CD4-positive, alpha-beta T cell (primary cell): ENCODE results near the gene HDAC4. TPM values are rescaled to one million over a fixed set of nuclear protein-coding genes. Genes with fewer than 3 reads are reported as not detected.

ENCODE experiments used
- ATAC-seq: fragments of 200-7000 bp; cut with Tn5 transposase; one replicate; pipeline ENCODE4 v1.10.0; 2022; ENCODE audit warnings: mild to moderate bottlenecking; ENCODE audit not compliant: poor library complexity
- CTCF ChIA-PET: fragments of 350-600 bp; sonication (Branson Sonifier 250); formaldehyde crosslinking; loops from one replicate; lab custom pipeline; 2021; ENCODE audit warnings: antibody characterized with exemption, inconsistent platforms; lab: Charles Lee
- POLR2A ChIA-PET: fragments of 350-600 bp; sonication (Branson Sonifier 250); formaldehyde crosslinking; loops from one replicate; lab custom pipeline; 2021; ENCODE audit warnings: antibody characterized with exemption, inconsistent platforms; lab: Charles Lee
- DNase-seq, 14 experiments: peaks; one replicate each; pipeline ENCODE4 v3.0.0-alpha.2; 2013 to 2020; ENCODE audit warnings: mixed read lengths in 2 of 14
- H3K27ac ChIP-seq, 2 donors: one replicate each; pipeline versions ENCODE4 v1.5.1 to v1.7.0; 2013; ENCODE audit warnings: low read length in 2 of 2, low read depth in 1 of 2, mild to moderate bottlenecking in 1 of 2
- H3K27me3 ChIP-seq, 2 experiments: 1 replicate in 1 of 2; 2 replicates in 1 of 2; pipeline versions ENCODE4 v1.6.1 to v1.7.0; 2013; ENCODE audit warnings: low read length in 2 of 2, control low read depth in 1 of 2, mild to moderate bottlenecking in 1 of 2, moderate library complexity in 1 of 2; ENCODE audit not compliant: insufficient read depth in 2 of 2, control insufficient read depth in 1 of 2
- H3K36me3 ChIP-seq: one replicate; pipeline ENCODE4 v1.6.1; 2013; ENCODE audit warnings: low read length, control low read depth; ENCODE audit not compliant: insufficient read depth
- H3K4me1 ChIP-seq: one replicate; pipeline ENCODE4 v1.6.1; 2013; ENCODE audit warnings: low read length, control low read depth; ENCODE audit not compliant: insufficient read depth
- H3K4me3 ChIP-seq: one replicate; pipeline ENCODE4 v1.5.1; 2013; ENCODE audit warnings: mild to moderate bottlenecking, low read length, moderate library complexity
- H3K9me3 ChIP-seq, 2 experiments: 1 replicate in 1 of 2; 2 replicates in 1 of 2; pipeline versions ENCODE4 v1.6.1 to v1.7.0; 2013; ENCODE audit warnings: low read length in 2 of 2, mild to moderate bottlenecking in 2 of 2, control low read depth in 1 of 2, moderate library complexity in 1 of 2; ENCODE audit not compliant: control insufficient read depth in 1 of 2, insufficient read depth in 1 of 2
- H3K27ac Mint-ChIP-seq: one replicate; pipeline ENCODE4 v1.8.0; 2020; ENCODE audit warnings: mixed read lengths
- H3K27me3 Mint-ChIP-seq: one replicate; pipeline ENCODE4 v1.8.0; 2021; ENCODE audit warnings: mixed read lengths
- H3K36me3 Mint-ChIP-seq: one replicate; pipeline ENCODE4 v1.8.0; 2021; ENCODE audit warnings: low read depth, mixed read lengths
- H3K4me1 Mint-ChIP-seq: one replicate; pipeline ENCODE4 v1.8.0; 2021; ENCODE audit warnings: low read depth, mixed read lengths
- H3K4me3 Mint-ChIP-seq: one replicate; pipeline ENCODE4 v1.8.0; 2020; ENCODE audit warnings: mild to moderate bottlenecking, mixed read lengths
- H3K9me3 Mint-ChIP-seq: one replicate; pipeline ENCODE4 v1.8.0; 2020; ENCODE audit warnings: mixed read lengths
- intact Hi-C, 2 experiments: fragments of 100-400 bp; cut with DNase I in 1 of 2; cut with micrococcal nuclease in 1 of 2; formaldehyde crosslinking; loops; one replicate each; pipeline versions ENCODE4 v1.15.1 to v1.9.0; 2023 to 2025; cut with DNase I, micrococcal nuclease
- total RNA-seq, 174 experiments: library from RNA in 2 of 174; stranded (reverse) in 2 of 174; gene quantifications; one replicate each; pipeline ENCODE4 v1.2.3 and lab custom pipeline; 2021 to 2026
- TF ChIP-seq, protein P1 (sequence below): fragments of 200-600 bp; IDR thresholded peaks from one replicate; pipeline ENCODE4 v1.8.0; 2022; ENCODE audit warnings: antibody characterized with exemption, mild to moderate bottlenecking

Gene HDAC4
- total RNA-seq, 2 experiments from 2014 or later: 45.3 to 49.2 TPM

DNA sequence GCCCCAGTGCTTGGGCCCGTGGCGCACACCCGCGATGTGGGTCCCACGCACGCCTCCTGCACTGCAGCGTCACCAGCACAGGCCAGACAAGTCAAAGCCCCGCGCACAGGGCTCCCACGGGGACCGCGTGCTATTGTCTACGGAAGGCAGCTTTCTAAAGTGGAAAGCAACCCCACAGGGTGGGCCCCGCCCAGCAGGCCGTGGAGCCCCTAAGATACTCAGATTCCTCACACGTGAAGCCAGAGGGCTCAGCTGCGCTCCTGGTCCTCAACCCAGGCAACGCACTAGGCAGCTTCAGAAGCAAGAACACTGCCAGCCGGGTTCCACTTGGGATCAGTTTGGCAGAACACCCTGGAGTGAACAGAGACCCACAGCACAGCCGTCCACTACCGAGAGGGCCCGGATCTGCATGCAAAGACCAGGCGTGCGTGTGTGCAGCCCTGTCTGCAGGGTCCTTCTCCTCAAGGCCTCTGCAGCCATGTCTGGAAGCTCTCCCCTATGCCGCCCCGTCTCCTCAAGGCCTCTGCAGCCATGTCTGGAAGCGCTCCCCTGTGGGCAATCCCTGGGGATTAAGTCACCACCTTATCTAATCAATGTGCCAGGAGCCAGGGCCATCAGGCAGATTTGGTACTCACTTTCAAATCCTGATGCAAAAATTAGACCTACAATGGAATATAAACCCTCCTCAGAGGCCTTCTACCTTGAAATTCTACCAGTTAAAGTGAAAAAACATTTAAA, 231.3 kb downstream of the HDAC4 start:
- no peak overlapping the region for H3K27ac Mint-ChIP-seq
- no peak overlapping the region for H3K27ac ChIP-seq
- CTCF ChIA-PET: no interaction called here
- DNase-seq: peak in 1 of 14 experiments; percentile 20
- H3K4me3 ChIP-seq: no peak overlapping the region
- ATAC-seq: no peak
- peaks cover 51% of the 10 kb centered on the region for H3K36me3 ChIP-seq
- peaks cover 4 to 33% of the 10 kb centered on the region in 2 experiments for H3K9me3 ChIP-seq
- H3K36me3 Mint-ChIP-seq: peaks cover 83% of the 10 kb centered on the region
- POLR2A ChIA-PET: no interaction called here
- no peak overlapping the region for H3K4me3 Mint-ChIP-seq
- intact Hi-C loops: no loop called here
- no peaks in the 10 kb centered on the region for H3K27me3 Mint-ChIP-seq
- no peaks in the 10 kb centered on the region for H3K27me3 ChIP-seq
- TF ChIP-seq, protein P1, sequence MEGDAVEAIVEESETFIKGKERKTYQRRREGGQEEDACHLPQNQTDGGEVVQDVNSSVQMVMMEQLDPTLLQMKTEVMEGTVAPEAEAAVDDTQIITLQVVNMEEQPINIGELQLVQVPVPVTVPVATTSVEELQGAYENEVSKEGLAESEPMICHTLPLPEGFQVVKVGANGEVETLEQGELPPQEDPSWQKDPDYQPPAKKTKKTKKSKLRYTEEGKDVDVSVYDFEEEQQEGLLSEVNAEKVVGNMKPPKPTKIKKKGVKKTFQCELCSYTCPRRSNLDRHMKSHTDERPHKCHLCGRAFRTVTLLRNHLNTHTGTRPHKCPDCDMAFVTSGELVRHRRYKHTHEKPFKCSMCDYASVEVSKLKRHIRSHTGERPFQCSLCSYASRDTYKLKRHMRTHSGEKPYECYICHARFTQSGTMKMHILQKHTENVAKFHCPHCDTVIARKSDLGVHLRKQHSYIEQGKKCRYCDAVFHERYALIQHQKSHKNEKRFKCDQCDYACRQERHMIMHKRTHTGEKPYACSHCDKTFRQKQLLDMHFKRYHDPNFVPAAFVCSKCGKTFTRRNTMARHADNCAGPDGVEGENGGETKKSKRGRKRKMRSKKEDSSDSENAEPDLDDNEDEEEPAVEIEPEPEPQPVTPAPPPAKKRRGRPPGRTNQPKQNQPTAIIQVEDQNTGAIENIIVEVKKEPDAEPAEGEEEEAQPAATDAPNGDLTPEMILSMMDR: no peak
- peaks cover 11% of the 10 kb centered on the region for H3K9me3 Mint-ChIP-seq
- peaks cover 8% of the 10 kb centered on the region for H3K4me1 ChIP-seq
- H3K4me1 Mint-ChIP-seq: peaks cover 9% of the 10 kb centered on the region

DNA sequence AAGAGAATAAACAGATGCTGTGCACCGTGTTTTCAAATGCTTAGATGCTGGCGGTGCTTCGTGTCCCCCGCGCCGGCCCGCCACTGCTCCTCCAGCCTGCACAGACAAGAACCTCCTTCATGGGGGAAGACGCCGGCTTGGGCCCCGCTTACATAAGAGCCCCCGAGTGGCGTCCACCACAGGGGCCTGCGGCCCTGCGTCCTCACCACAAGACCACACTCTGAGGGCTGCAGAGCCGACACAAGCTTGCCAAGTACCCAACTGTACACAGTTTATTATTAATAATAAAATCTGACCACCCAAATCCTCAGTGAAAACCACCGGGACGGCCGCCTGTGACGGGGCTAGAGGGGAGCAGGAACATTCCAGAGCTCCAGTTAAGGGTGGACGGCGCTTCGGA, 232.2 kb downstream of the HDAC4 start:
- H3K4me1 ChIP-seq: peaks cover 17% of the 10 kb centered on the region
- H3K9me3 Mint-ChIP-seq: peaks cover 5% of the 10 kb centered on the region
- H3K27ac ChIP-seq: no peak overlapping the region
- no peak overlapping the region for H3K4me3 Mint-ChIP-seq
- no peaks in the 10 kb centered on the region for H3K27me3 Mint-ChIP-seq
- H3K9me3 ChIP-seq: peaks cover 4 to 26% of the 10 kb centered on the region in 2 experiments
- peaks cover 17% of the 10 kb centered on the region for H3K4me1 Mint-ChIP-seq
- H3K36me3 Mint-ChIP-seq: peaks cover 83% of the 10 kb centered on the region
- ChIA-PET POLR2A (no interaction called here), CTCF (no interaction called here)
- H3K27ac Mint-ChIP-seq: no peak overlapping the region
- peaks cover 48% of the 10 kb centered on the region for H3K36me3 ChIP-seq
- H3K27me3 ChIP-seq: no peaks in the 10 kb centered on the region
- DNase-seq: peak in 1 of 14 experiments; percentile 27
- no peak for ATAC-seq
- intact Hi-C loops: no loop called here
- TF ChIP-seq, protein P1: no peak
- no peak overlapping the region for H3K4me3 ChIP-seq

DNA sequence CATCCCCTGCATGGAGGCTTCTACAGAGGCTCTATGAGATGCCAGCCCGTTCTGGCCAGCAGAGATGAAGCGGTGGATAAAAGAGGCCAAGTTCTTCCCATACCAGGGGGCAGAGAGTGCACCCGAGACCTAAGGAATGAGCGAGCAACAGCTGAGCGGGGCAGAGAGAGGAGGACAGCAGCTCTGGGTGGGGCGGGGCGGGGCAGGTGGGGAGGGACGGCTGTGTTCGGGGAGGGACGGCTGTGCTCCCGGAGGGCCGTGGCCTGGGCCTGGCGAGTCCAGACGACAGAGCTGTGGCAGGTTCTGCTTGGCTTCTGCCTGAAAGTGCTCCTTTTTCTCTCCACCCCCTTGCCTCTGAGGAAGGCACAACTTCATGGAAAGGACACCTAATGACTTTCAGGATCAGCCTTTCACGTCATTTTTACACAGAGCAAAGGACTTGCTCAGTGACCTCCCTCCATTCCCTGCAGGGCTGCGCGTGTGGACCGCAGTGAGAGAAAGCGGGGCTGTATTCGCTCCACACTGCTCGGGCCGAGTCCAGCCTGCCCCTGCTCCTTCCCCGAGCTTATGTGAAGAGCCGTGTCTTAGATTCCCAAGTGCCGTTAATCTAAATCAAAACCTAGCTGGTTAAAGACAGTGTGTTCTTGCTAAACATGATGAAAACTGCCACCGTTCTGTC, 232.9 kb downstream of the HDAC4 start:
- TF ChIP-seq, protein P1: no peak
- Mint-ChIP-seq H3K4me1 (peaks cover 17% of the 10 kb centered on the region), H3K36me3 (peaks cover 82% of the 10 kb centered on the region), H3K4me3 (no peak overlapping the region), H3K27me3 (no peaks in the 10 kb centered on the region), H3K27ac (no peak overlapping the region), H3K9me3 (peaks cover under 1% of the 10 kb centered on the region)
- no peaks in the 10 kb centered on the region for H3K27me3 ChIP-seq
- H3K27ac ChIP-seq: no peak overlapping the region
- DNase-seq (peak in 1 of 14 experiments; percentile 23), ATAC-seq (no peak)
- intact Hi-C loops: no loop called here
- ChIA-PET POLR2A (no interaction called here), CTCF (no interaction called here)
- peaks cover 4 to 19% of the 10 kb centered on the region in 2 experiments for H3K9me3 ChIP-seq
- H3K4me1 ChIP-seq: peaks cover 24% of the 10 kb centered on the region
- H3K36me3 ChIP-seq: peaks cover 51% of the 10 kb centered on the region
- H3K4me3 ChIP-seq: no peak overlapping the region
